HepG2 (cell line): Measurements from ENCODE around the gene LCORL. TPM values are rescaled to one million over a fixed set of nuclear protein-coding genes. Genes with fewer than 3 reads are reported as not detected.

Experiments used
- ATAD3A ChIP-seq: sonication (generic); formaldehyde crosslinking; IDR thresholded peaks from 2 replicates; pipeline ENCODE4 v1.4.0; 2020; ENCODE audit warnings: missing genetic modification reagents
- CBX1 ChIP-seq: IDR thresholded peaks from one replicate; pipeline ENCODE4 v1.6.1; 2016; ENCODE audit warnings: antibody characterized with exemption, low read depth
- CENPX ChIP-seq: sonication (generic); formaldehyde crosslinking; IDR thresholded peaks from 2 replicates; pipeline ENCODE4 v1.9.0; 2021; ENCODE audit warnings: mild to moderate bottlenecking, missing genetic modification reagents, moderate library complexity
- FOXP1 ChIP-seq, 2 experiments: fragments of 450-650 bp in 1 of 2; IDR thresholded peaks; 2 replicates each; pipeline ENCODE4 v1.6.1; 2017 to 2018; ENCODE audit warnings: antibody characterized with exemption in 1 of 2
- HNRNPLL ChIP-seq: fragments of 200-400 bp; formaldehyde crosslinking; IDR thresholded peaks from 2 replicates; pipeline ENCODE4 v1.6.1; 2017; ENCODE audit warnings: mild to moderate bottlenecking, low read depth, low read length; ENCODE audit not compliant: poor library complexity, severe bottlenecking
- HNRNPUL1 ChIP-seq: fragments of 200-400 bp; formaldehyde crosslinking; IDR thresholded peaks from 2 replicates; pipeline ENCODE4 v1.6.1; 2017; ENCODE audit warnings: low read depth, mild to moderate bottlenecking, low read length, moderate library complexity
- KMT2A ChIP-seq: sonication (generic); formaldehyde crosslinking; IDR thresholded peaks from 2 replicates; pipeline ENCODE4 v1.4.0; 2020; ENCODE audit warnings: missing genetic modification reagents
- PLRG1 ChIP-seq: fragments of 450-650 bp; conservative IDR thresholded peaks from 2 replicates; pipeline ENCODE4 v1.6.1; 2016
- RBFOX2 ChIP-seq: fragments of 200-400 bp; formaldehyde crosslinking; IDR thresholded peaks from 2 replicates; pipeline ENCODE4 v1.6.1; 2017; ENCODE audit warnings: low read depth, mild to moderate bottlenecking, low read length
- THYN1 ChIP-seq: sonication (generic); formaldehyde crosslinking; IDR thresholded peaks from 2 replicates; pipeline ENCODE4 v1.8.1; 2023; ENCODE audit warnings: low read depth, mild to moderate bottlenecking, moderate library complexity, missing genetic modification reagents, borderline replicate concordance
- U2AF2 ChIP-seq: fragments of 200-400 bp; formaldehyde crosslinking; IDR thresholded peaks from 2 replicates; pipeline ENCODE4 v1.6.1; 2017; ENCODE audit warnings: low read depth, mild to moderate bottlenecking, low read length
- ZBTB3 ChIP-seq: sonication (generic); formaldehyde crosslinking; IDR thresholded peaks from 2 replicates; pipeline ENCODE4 v1.4.0; 2020; ENCODE audit warnings: low read depth, mild to moderate bottlenecking, moderate library complexity, missing genetic modification reagents, borderline replicate concordance
- ZBTB42 ChIP-seq: sonication (generic); formaldehyde crosslinking; IDR thresholded peaks from 2 replicates; pipeline ENCODE4 v1.5.0; 2020; ENCODE audit warnings: mild to moderate bottlenecking, missing genetic modification reagents
- ZNF569 ChIP-seq: sonication (generic); formaldehyde crosslinking; IDR thresholded peaks from 2 replicates; pipeline ENCODE4 v1.5.0; 2020; ENCODE audit warnings: mild to moderate bottlenecking, missing genetic modification reagents, moderate library complexity, borderline replicate concordance
- polyA plus RNA-seq, 8 experiments: library from polyadenylated mRNA; depleted of rRNA in 3 of 8; stranded (reverse) in 7 of 8; unstranded in 1 of 8; fragments of >200 nt; fragmentation: Illumina TruSeq in 4 of 8; extraction: Trizol in 4 of 8; gene quantifications; 2 replicates each; pipeline versions ENCODE4 v1.2.1 to v1.2.3, GENCODE V29; 2011 to 2016; ENCODE audit warnings: low read depth in 4 of 8, missing spikeins in 1 of 8, mixed read lengths in 1 of 8; ENCODE audit not compliant: insufficient read depth in 1 of 8
- total RNA-seq, 5 experiments: library from RNA; depleted of rRNA; stranded (reverse); fragments of >200 nt; fragmentation: Illumina TruSeq; extraction: Trizol; gene quantifications; 2 replicates each; pipeline ENCODE4 v1.2.3, GENCODE V29; 2016; ENCODE audit warnings: low read depth in 1 of 5
- TF ChIP-seq, protein P1 (sequence below), 2 experiments: fragments of 450-650 bp in 1 of 2; sonication (generic) in 1 of 2; formaldehyde crosslinking; IDR thresholded peaks; 2 replicates each; pipeline versions ENCODE4 v1.5.0 to v1.8.0; 2020 to 2022; ENCODE audit warnings: mild to moderate bottlenecking in 1 of 2, missing genetic modification reagents in 1 of 2
- TF ChIP-seq, protein P2 (sequence below): sonication (generic); formaldehyde crosslinking; IDR thresholded peaks from 2 replicates; pipeline ENCODE4 v1.4.0; 2020; ENCODE audit warnings: missing genetic modification reagents
- TF ChIP-seq, protein P3 (sequence below): sonication (generic); formaldehyde crosslinking; IDR thresholded peaks from 2 replicates; pipeline ENCODE4 v1.8.1; 2022; ENCODE audit warnings: mild to moderate bottlenecking, missing genetic modification reagents
- TF ChIP-seq, protein P4 (sequence below): sonication (generic); formaldehyde crosslinking; IDR thresholded peaks from 2 replicates; pipeline ENCODE4 v1.8.0; 2022; ENCODE audit warnings: mild to moderate bottlenecking, missing genetic modification reagents, borderline replicate concordance

The LCORL gene
- total and polyA plus RNA-seq, 2 of the 13 experiments (the other 11 are each of a cell fraction or from before 2014, with no cell fraction given): 5.3 to 14.5 TPM

DNA sequence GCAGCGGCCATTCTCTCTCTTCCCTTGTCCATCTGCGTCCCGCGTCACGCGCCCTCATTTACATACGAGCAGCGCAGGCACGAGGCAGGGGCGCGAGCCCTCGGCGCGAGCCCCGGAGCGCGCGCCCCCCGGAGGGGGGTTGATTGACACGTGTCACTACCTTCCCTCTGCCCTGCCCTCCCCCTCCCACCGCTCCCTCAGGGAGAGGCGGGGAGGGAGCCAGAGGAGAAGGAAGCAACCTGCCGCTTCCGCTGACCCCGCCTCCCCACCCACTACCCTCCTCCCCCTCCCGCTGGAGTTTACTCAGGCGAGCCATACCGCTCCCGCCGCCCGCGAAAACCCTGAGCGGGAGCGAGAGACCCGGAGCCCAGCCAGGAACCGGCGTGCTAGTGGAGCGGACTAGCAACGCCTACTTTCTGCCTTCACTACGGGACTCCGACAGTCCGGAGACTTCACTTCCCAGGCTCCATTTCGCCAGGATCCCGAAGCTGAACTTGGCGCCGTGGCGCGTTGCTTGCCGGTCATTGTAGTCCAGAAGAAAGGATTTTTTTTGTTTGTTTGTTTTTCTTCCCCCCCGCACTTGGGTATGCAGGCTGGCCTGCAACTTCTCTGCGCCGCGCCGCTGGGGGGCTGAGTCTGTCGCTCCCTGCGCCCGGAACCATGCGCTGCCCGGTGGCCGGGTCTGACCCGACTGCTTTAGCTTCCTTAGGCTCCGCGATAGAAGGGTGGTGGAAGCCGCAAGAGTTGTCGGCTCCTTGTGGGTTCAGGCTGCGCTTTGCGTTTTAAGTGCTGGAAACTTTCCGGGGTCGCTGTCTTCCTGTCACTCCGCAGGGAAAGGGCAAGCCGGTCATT lies at the start of gene LCORL (continued):
- TF ChIP-seq U2AF2 (no peak), FOXP1 (IDR thresholded peaks at IDR 0.05) (no peak), FOXP1 (CRISPR knock-in tag; IDR thresholded peaks at IDR 0.05) (peak; percentile 69), ATAD3A (CRISPR knock-in tag) (no peak), KMT2A (CRISPR knock-in tag) (0 out of 2 replicates have a peak, but pooled peaks have one; percentile 16), CENPX (no peak), THYN1 (CRISPR knock-in tag) (peak; percentile 85; the same call in 1 of the 2 replicates), HNRNPUL1 (no peak), CBX1 (no peak), PLRG1 (no peak), ZBTB42 (CRISPR knock-in tag) (peak; percentile 87; the same call in 1 of the 2 replicates), HNRNPLL (peak; percentile 75), ZBTB3 (CRISPR knock-in tag) (no peak), RBFOX2 (no peak), ZNF569 (no peak)
- TF ChIP-seq, protein P1, sequence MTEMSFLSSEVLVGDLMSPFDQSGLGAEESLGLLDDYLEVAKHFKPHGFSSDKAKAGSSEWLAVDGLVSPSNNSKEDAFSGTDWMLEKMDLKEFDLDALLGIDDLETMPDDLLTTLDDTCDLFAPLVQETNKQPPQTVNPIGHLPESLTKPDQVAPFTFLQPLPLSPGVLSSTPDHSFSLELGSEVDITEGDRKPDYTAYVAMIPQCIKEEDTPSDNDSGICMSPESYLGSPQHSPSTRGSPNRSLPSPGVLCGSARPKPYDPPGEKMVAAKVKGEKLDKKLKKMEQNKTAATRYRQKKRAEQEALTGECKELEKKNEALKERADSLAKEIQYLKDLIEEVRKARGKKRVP (CRISPR knock-in tag; IDR thresholded peaks at IDR 0.05): no peak
- TF ChIP-seq, protein P2, sequence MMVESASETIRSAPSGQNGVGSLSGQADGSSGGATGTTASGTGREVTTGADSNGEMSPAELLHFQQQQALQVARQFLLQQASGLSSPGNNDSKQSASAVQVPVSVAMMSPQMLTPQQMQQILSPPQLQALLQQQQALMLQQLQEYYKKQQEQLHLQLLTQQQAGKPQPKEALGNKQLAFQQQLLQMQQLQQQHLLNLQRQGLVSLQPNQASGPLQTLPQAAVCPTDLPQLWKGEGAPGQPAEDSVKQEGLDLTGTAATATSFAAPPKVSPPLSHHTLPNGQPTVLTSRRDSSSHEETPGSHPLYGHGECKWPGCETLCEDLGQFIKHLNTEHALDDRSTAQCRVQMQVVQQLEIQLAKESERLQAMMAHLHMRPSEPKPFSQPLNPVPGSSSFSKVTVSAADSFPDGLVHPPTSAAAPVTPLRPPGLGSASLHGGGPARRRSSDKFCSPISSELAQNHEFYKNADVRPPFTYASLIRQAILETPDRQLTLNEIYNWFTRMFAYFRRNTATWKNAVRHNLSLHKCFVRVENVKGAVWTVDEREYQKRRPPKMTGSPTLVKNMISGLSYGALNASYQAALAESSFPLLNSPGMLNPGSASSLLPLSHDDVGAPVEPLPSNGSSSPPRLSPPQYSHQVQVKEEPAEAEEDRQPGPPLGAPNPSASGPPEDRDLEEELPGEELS (CRISPR knock-in tag): peak; percentile 89
- TF ChIP-seq, protein P3, sequence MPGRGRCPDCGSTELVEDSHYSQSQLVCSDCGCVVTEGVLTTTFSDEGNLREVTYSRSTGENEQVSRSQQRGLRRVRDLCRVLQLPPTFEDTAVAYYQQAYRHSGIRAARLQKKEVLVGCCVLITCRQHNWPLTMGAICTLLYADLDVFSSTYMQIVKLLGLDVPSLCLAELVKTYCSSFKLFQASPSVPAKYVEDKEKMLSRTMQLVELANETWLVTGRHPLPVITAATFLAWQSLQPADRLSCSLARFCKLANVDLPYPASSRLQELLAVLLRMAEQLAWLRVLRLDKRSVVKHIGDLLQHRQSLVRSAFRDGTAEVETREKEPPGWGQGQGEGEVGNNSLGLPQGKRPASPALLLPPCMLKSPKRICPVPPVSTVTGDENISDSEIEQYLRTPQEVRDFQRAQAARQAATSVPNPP (CRISPR knock-in tag): peak; percentile 85; the same call in 1 of the 2 replicates
- TF ChIP-seq, protein P4, sequence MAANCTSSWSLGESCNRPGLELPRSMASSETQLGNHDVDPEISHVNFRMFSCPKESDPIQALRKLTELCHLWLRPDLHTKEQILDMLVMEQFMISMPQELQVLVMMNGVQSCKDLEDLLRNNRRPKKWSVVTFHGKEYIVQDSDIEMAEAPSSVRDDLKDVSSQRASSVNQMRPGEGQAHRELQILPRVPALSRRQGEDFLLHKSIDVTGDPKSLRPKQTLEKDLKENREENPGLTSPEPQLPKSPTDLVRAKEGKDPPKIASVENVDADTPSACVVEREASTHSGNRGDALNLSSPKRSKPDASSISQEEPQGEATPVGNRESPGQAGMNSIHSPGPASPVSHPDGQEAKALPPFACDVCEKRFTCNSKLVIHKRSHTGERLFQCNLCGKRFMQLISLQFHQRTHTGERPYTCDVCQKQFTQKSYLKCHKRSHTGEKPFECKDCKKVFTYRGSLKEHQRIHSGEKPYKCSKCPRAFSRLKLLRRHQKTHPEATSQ: peak; percentile 56; the same call in 1 of the 2 replicates
